HepG2 (cell line): ENCODE data around the gene DNAJA3. TPM values are rescaled to one million over a fixed set of nuclear protein-coding genes. Genes with fewer than 3 reads are reported as not detected.

Experiments
- BORCS8-MEF2B ChIP-seq: sonication (generic); formaldehyde crosslinking; IDR thresholded peaks from 2 replicates; pipeline ENCODE4 v1.8.0; 2022; ENCODE audit warnings: mild to moderate bottlenecking, missing genetic modification reagents
- CHD2 ChIP-seq: IDR thresholded peaks from 2 replicates; pipeline ENCODE4 v1.6.1; 2011; ENCODE audit warnings: low read depth, low read length, improper control_type of control experiment
- ETS1 ChIP-seq: sonication (generic); formaldehyde crosslinking; IDR thresholded peaks from 2 replicates; pipeline ENCODE4 v1.4.0; 2020; ENCODE audit warnings: missing genetic modification reagents
- HDAC1 ChIP-seq: sonication (generic); formaldehyde crosslinking; IDR thresholded peaks from 2 replicates; pipeline ENCODE4 v1.5.1; 2020; ENCODE audit warnings: mild to moderate bottlenecking, missing genetic modification reagents
- HHEX ChIP-seq: IDR thresholded peaks from 2 replicates; pipeline ENCODE4 v1.6.1; 2016; ENCODE audit warnings: control low read depth
- HIVEP1 ChIP-seq: sonication (generic); formaldehyde crosslinking; IDR thresholded peaks from 2 replicates; pipeline ENCODE4 v1.4.0; 2020; ENCODE audit warnings: mild to moderate bottlenecking, missing genetic modification reagents
- KDM3A ChIP-seq: IDR thresholded peaks from 2 replicates; pipeline ENCODE4 v1.6.1; 2018; ENCODE audit warnings: low read depth, missing compliant biosample characterization
- KLF12 ChIP-seq: sonication (generic); formaldehyde crosslinking; IDR thresholded peaks from 2 replicates; pipeline ENCODE4 v1.4.0; 2020; ENCODE audit warnings: missing genetic modification reagents, borderline replicate concordance
- KLF15 ChIP-seq: sonication (generic); formaldehyde crosslinking; IDR thresholded peaks from 2 replicates; pipeline ENCODE4 v1.8.1; 2023; ENCODE audit warnings: borderline replicate concordance, mild to moderate bottlenecking, inconsistent platforms, missing genetic modification reagents, mixed read lengths
- MYNN ChIP-seq: sonication (generic); formaldehyde crosslinking; IDR thresholded peaks from 2 replicates; pipeline ENCODE4 v1.4.0; 2020; ENCODE audit warnings: mild to moderate bottlenecking, low read depth, missing genetic modification reagents
- SPEN ChIP-seq: sonication (generic); formaldehyde crosslinking; IDR thresholded peaks from 2 replicates; pipeline ENCODE4 v1.5.1; 2020; ENCODE audit warnings: low read depth, mild to moderate bottlenecking, missing genetic modification reagents
- TEAD3 ChIP-seq: optimal IDR thresholded peaks from 2 replicates; pipeline ENCODE3; 2016; ENCODE audit warnings: borderline replicate concordance
- ZFP37 ChIP-seq: sonication (generic); formaldehyde crosslinking; IDR thresholded peaks from 2 replicates; pipeline ENCODE4 v1.4.0; 2020; ENCODE audit warnings: missing genetic modification reagents, borderline replicate concordance
- ZFP90 ChIP-seq: sonication (generic); formaldehyde crosslinking; IDR thresholded peaks from 2 replicates; pipeline ENCODE4 v1.8.0; 2022; ENCODE audit warnings: missing genetic modification reagents, mild to moderate bottlenecking, inconsistent platforms, borderline replicate concordance
- ZNF326 ChIP-seq: sonication (generic); formaldehyde crosslinking; IDR thresholded peaks from 2 replicates; pipeline ENCODE4 v1.4.0; 2020; ENCODE audit warnings: missing genetic modification reagents, borderline replicate concordance
- ZNF333 ChIP-seq: sonication (generic); formaldehyde crosslinking; IDR thresholded peaks from 2 replicates; pipeline ENCODE4 v1.4.0; 2020; ENCODE audit warnings: mild to moderate bottlenecking, missing genetic modification reagents, borderline replicate concordance
- ZNF335 ChIP-seq: sonication (generic); formaldehyde crosslinking; IDR thresholded peaks from 2 replicates; pipeline ENCODE4 v1.4.0; 2020; ENCODE audit warnings: missing genetic modification reagents
- ZNF704 ChIP-seq: sonication (generic); formaldehyde crosslinking; IDR thresholded peaks from 2 replicates; pipeline ENCODE4 v1.8.1; 2023; ENCODE audit warnings: mild to moderate bottlenecking, inconsistent platforms, moderate library complexity, missing genetic modification reagents, borderline replicate concordance
- ZNF709 ChIP-seq: sonication (generic); formaldehyde crosslinking; IDR thresholded peaks from 2 replicates; pipeline ENCODE4 v1.5.0; 2020; ENCODE audit warnings: mild to moderate bottlenecking, missing genetic modification reagents
- ZNF75D ChIP-seq: sonication (generic); formaldehyde crosslinking; IDR thresholded peaks from 2 replicates; pipeline ENCODE4 v1.8.1; 2023; ENCODE audit warnings: missing genetic modification reagents, mild to moderate bottlenecking, borderline replicate concordance
- polyA plus RNA-seq, 8 experiments: library from polyadenylated mRNA; depleted of rRNA in 3 of 8; stranded (reverse) in 7 of 8; unstranded in 1 of 8; fragments of >200 nt; fragmentation: Illumina TruSeq in 4 of 8; extraction: Trizol in 4 of 8; gene quantifications; 2 replicates each; pipeline versions ENCODE4 v1.2.1 to v1.2.3, GENCODE V29; 2011 to 2016; ENCODE audit warnings: low read depth in 4 of 8, missing spikeins in 1 of 8, mixed read lengths in 1 of 8; ENCODE audit not compliant: insufficient read depth in 1 of 8
- total RNA-seq, 5 experiments: library from RNA; depleted of rRNA; stranded (reverse); fragments of >200 nt; fragmentation: Illumina TruSeq; extraction: Trizol; gene quantifications; 2 replicates each; pipeline ENCODE4 v1.2.3, GENCODE V29; 2016; ENCODE audit warnings: low read depth in 1 of 5
- TF ChIP-seq, protein P1 (sequence below): sonication (generic); formaldehyde crosslinking; IDR thresholded peaks from 2 replicates; pipeline ENCODE4 v1.5.1; 2020; ENCODE audit warnings: mild to moderate bottlenecking, missing genetic modification reagents, moderate library complexity
- TF ChIP-seq, protein P2 (sequence below): sonication (generic); formaldehyde crosslinking; IDR thresholded peaks from 2 replicates; pipeline ENCODE4 v1.4.0; 2020; ENCODE audit warnings: missing genetic modification reagents

The DNAJA3 gene
- total and polyA plus RNA-seq, 2 of the 13 experiments (the other 11 are each of a cell fraction or from before 2014, with no cell fraction given), result 77.0 to 83.3 TPM

DNA sequence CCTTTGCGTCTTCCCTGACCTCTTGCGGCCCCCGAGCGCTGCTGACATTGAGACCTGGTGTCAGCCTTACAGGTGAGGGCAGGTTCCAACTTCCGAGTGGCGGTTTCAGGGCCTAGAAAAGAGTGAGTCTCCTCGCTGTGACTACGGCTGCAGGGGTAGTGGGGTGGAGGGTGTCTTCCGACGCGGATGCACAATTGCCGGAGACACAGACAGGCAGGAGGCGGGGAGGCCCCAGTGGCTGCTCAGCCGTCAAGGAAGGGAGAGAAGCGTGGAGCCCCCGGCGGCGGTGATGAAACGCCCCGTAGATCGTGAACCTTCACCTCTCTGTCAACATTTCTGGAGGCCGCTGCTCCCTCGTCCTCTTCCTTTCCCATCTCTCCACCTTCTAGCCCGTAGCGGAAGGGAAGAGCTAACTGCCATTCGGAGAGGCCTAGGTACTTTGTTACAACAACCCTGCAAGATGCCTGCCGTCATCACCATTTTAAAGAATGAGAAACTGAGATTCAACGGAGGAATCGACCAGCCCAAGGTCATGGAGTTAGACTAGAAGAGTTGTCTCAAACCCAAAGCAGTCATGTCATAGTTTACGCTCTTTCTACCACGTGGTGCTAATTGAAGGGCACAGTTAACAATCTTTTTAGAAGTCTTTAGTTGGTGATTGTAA, 485 bp downstream of the DNAJA3 start (continued):
- TF ChIP-seq ETS1 (CRISPR knock-in tag) (no peak), KLF15 (CRISPR knock-in tag) (0 out of 2 replicates have a peak, but pooled peaks have one; percentile 56), ZNF709 (CRISPR knock-in tag) (peak; percentile 10), MYNN (CRISPR knock-in tag) (no peak; the same call in 1 of the 2 replicates), HHEX (CRISPR knock-in tag) (peak; percentile 67; the same call in 1 of the 2 replicates), HDAC1 (CRISPR knock-in tag) (peak; percentile 78; the same call in 1 of the 2 replicates), TEAD3 (CRISPR knock-in tag) (no peak), HIVEP1 (no peak; the same call in 1 of the 2 replicates), CHD2 (no peak), KLF12 (no peak), BORCS8-MEF2B (CRISPR knock-in tag) (no peak), ZNF326 (CRISPR knock-in tag) (no peak), SPEN (CRISPR knock-in tag) (peak; percentile 13; the same call in 1 of the 2 replicates), ZFP90 (CRISPR knock-in tag) (peak; percentile 84), ZNF704 (CRISPR knock-in tag) (no peak; the same call in 1 of the 2 replicates), ZFP37 (CRISPR knock-in tag) (no peak; the same call in 1 of the 2 replicates), KDM3A (no peak), ZNF335 (0 out of 2 replicates have a peak, but pooled peaks have one; percentile 60), ZNF75D (CRISPR knock-in tag) (no peak), ZNF333 (0 out of 2 replicates have a peak, but pooled peaks have one; percentile 50)
- TF ChIP-seq, protein P1, sequence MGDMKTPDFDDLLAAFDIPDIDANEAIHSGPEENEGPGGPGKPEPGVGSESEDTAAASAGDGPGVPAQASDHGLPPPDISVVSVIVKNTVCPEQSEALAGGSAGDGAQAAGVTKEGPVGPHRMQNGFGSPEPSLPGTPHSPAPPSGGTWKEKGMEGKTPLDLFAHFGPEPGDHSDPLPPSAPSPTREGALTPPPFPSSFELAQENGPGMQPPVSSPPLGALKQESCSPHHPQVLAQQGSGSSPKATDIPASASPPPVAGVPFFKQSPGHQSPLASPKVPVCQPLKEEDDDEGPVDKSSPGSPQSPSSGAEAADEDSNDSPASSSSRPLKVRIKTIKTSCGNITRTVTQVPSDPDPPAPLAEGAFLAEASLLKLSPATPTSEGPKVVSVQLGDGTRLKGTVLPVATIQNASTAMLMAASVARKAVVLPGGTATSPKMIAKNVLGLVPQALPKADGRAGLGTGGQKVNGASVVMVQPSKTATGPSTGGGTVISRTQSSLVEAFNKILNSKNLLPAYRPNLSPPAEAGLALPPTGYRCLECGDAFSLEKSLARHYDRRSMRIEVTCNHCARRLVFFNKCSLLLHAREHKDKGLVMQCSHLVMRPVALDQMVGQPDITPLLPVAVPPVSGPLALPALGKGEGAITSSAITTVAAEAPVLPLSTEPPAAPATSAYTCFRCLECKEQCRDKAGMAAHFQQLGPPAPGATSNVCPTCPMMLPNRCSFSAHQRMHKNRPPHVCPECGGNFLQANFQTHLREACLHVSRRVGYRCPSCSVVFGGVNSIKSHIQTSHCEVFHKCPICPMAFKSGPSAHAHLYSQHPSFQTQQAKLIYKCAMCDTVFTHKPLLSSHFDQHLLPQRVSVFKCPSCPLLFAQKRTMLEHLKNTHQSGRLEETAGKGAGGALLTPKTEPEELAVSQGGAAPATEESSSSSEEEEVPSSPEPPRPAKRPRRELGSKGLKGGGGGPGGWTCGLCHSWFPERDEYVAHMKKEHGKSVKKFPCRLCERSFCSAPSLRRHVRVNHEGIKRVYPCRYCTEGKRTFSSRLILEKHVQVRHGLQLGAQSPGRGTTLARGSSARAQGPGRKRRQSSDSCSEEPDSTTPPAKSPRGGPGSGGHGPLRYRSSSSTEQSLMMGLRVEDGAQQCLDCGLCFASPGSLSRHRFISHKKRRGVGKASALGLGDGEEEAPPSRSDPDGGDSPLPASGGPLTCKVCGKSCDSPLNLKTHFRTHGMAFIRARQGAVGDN (CRISPR knock-in tag), result peak; percentile 94
- TF ChIP-seq, protein P2, sequence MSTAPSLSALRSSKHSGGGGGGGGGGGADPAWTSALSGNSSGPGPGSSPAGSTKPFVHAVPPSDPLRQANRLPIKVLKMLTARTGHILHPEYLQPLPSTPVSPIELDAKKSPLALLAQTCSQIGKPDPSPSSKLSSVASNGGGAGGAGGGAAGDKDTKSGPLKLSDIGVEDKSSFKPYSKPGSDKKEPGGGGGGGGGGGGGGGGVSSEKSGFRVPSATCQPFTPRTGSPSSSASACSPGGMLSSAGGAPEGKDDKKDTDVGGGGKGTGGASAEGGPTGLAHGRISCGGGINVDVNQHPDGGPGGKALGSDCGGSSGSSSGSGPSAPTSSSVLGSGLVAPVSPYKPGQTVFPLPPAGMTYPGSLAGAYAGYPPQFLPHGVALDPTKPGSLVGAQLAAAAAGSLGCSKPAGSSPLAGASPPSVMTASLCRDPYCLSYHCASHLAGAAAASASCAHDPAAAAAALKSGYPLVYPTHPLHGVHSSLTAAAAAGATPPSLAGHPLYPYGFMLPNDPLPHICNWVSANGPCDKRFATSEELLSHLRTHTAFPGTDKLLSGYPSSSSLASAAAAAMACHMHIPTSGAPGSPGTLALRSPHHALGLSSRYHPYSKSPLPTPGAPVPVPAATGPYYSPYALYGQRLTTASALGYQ (CRISPR knock-in tag), result peak; percentile 65; the same call in 1 of the 2 replicates
